ENCODE results near the gene MUC5B.

Gene MUC5B

GRCh38 chr11:1302041-1302460 is 79.2 kb downstream of the MUC5B start:
- DNase-seq, result no peak

- DNase-seq, result no peak
Observed at GRCh38 chr11:1302461-1303125, 79.7 kb downstream of the MUC5B start.

GRCh38 chr11:1303126-1303821 is 80.4 kb downstream of the MUC5B start:
- DNase-seq, result no peak

- no peak for DNase-seq
Observed at GRCh38 chr11:1303973-1304372, 81.1 kb downstream of the MUC5B start.

GRCh38 chr11:1304380-1304779 is 81.5 kb downstream of the MUC5B start:
- DNase-seq, result no peak

GRCh38 chr11:1305063-1305495 is 82.2 kb downstream of the MUC5B start:
- no peak for DNase-seq

- no peak for DNase-seq
Observed at GRCh38 chr11:1305501-1306056, 82.7 kb downstream of the MUC5B start.

- DNase-seq, result no peak
Observed at GRCh38 chr11:1306186-1307162, 83.6 kb downstream of the MUC5B start.

- DNase-seq, result no peak
Observed at GRCh38 chr11:1307163-1307870, 84.5 kb downstream of the MUC5B start.

GRCh38 chr11:1307998-1308742 is 85.3 kb downstream of the MUC5B start:
- DNase-seq, result no peak

- DNase-seq, result no peak
Observed at GRCh38 chr11:1308743-1309497, 86.1 kb downstream of the MUC5B start.

- DNase-seq, result peak; percentile 72 to 89
Observed at GRCh38 chr11:1309498-1310317, 86.8 kb downstream of the MUC5B start, which contains the start of gene TOLLIP. Gene TOLLIP (minus strand): TSS chr11:1309632. CDS start chr11:1309498, 134 bp downstream.

- DNase-seq, result no peak
Observed at GRCh38 chr11:1310318-1310687, 87.4 kb downstream of the MUC5B start.

- no peak for DNase-seq
Observed at GRCh38 chr11:1310772-1311468, 88.1 kb downstream of the MUC5B start.
